GM18502 (cell line): ENCODE data around the gene ZNF441.
A peak's percentile ranks its signal among the peaks of the same experiment; 100 is the strongest.
"Not testable (repeated sequence)": the region's sequence is repeated elsewhere in the genome, so short reads cannot be mapped to it uniquely, and the experiment has no call there.

ENCODE experiments used
- ATAC-seq: cut with Tn5 transposase; IDR thresholded peaks from one replicate; pipeline ENCODE4 v1.9.1; 2021; ENCODE audit warnings: mild to moderate bottlenecking; ENCODE audit not compliant: unreplicated experiment, poor library complexity

ZNF441 gene

GRCh38 chr19:11776669-11777068, 9.9 kb downstream of the ZNF441 start:
- ATAC-seq, result not testable (repeated sequence)

- no peak for ATAC-seq
Observed at GRCh38 chr19:11780431-11781020, 13.7 kb downstream of the ZNF441 start.

GRCh38 chr19:11781295-11782057, 14.7 kb downstream of the ZNF441 start:
- no peak for ATAC-seq

GRCh38 chr19:11783767-11784166, 17.0 kb downstream of the ZNF441 start:
- no peak for ATAC-seq

GRCh38 chr19:11784356-11784755, 17.6 kb downstream of the ZNF441 start:
- no peak for ATAC-seq

- no peak for ATAC-seq
Observed at GRCh38 chr19:11787536-11787935, 20.7 kb downstream of the ZNF441 start.

GRCh38 chr19:11792942-11793341, 26.1 kb downstream of the ZNF441 start:
- ATAC-seq, result no peak

GRCh38 chr19:11797491-11797890, 30.7 kb downstream of the ZNF441 start:
- peak; percentile 47 for ATAC-seq

- ATAC-seq, result peak; percentile 95
Observed at GRCh38 chr19:11798391-11799330, 31.9 kb downstream of the ZNF441 start, which contains the start of gene ZNF491. ZNF491 (plus strand) TSS chr19:11798523; CDS start chr19:11805954, 7,431 bp downstream.

- ATAC-seq, result no peak
Observed at GRCh38 chr19:11806354-11807098, 39.7 kb downstream of the ZNF441 start.

GRCh38 chr19:11807099-11807380, 40.2 kb downstream of the ZNF441 start:
- ATAC-seq, result no peak

GRCh38 chr19:11813703-11814028, 46.9 kb downstream of the ZNF441 start:
- ATAC-seq, result peak; percentile 38

GRCh38 chr19:11814029-11814699, 47.4 kb downstream of the ZNF441 start, which contains the start of gene ZNF440:
ZNF440 (plus strand) TSS chr19:11814273; CDS start chr19:11814448, 175 bp downstream.
- peak; percentile 96 for ATAC-seq

- no peak for ATAC-seq
Observed at GRCh38 chr19:11814700-11815035, 47.9 kb downstream of the ZNF441 start.

GRCh38 chr19:11821474-11822109, 54.8 kb downstream of the ZNF441 start:
- no peak for ATAC-seq

GRCh38 chr19:11828957-11829876, 62.4 kb downstream of the ZNF441 start:
- ATAC-seq, result not testable (repeated sequence)

GRCh38 chr19:11832253-11832912, 65.6 kb downstream of the ZNF441 start:
- no peak for ATAC-seq

GRCh38 chr19:11833541-11833940, 66.7 kb downstream of the ZNF441 start:
- no peak for ATAC-seq
